SK-N-SH (cell line): ENCODE data around the gene PMEPA1.
A peak's percentile ranks its signal among the peaks of the same experiment; 100 is the strongest.

ENCODE experiments used
- CTCF ChIP-seq: fragments of 200-600 bp; sonication (generic); IDR thresholded peaks from 2 replicates; pipeline ENCODE4 v1.6.1; 2017; ENCODE audit warnings: antibody characterized with exemption, mild to moderate bottlenecking, moderate library complexity
- EP300 ChIP-seq, 2 experiments: IDR thresholded peaks; 2 replicates each; pipeline versions ENCODE4 v1.4.0 to v1.6.1; 2012; ENCODE audit warnings: borderline replicate concordance in 1 of 2, low read depth in 1 of 2, low read length in 1 of 2
- JUND ChIP-seq: IDR thresholded peaks from 2 replicates; pipeline ENCODE4 v1.4.0; 2012
- MXI1 ChIP-seq: IDR thresholded peaks from 2 replicates; pipeline ENCODE4 v1.6.1; 2012; ENCODE audit warnings: mild to moderate bottlenecking, low read depth, low read length, improper control_type of control experiment
- POLR2AphosphoS5 ChIP-seq: IDR thresholded peaks from 2 replicates; pipeline ENCODE4 v1.6.1; 2012; ENCODE audit warnings: low read depth, low read length
- RAD21 ChIP-seq: IDR thresholded peaks from 2 replicates; pipeline ENCODE4 v1.6.1; 2012; ENCODE audit warnings: mild to moderate bottlenecking, low read length
- RCOR1 ChIP-seq: fragments of 150-350 bp; IDR thresholded peaks from 2 replicates; pipeline ENCODE4 v1.6.1; 2017; ENCODE audit warnings: antibody characterized with exemption, low read length
- REST ChIP-seq: IDR thresholded peaks from 2 replicates; pipeline ENCODE4 v1.6.1; 2012; ENCODE audit warnings: mild to moderate bottlenecking, low read depth, low read length, moderate library complexity
- RXRA ChIP-seq: IDR thresholded peaks from 2 replicates; pipeline ENCODE4 v1.4.0; 2012; ENCODE audit warnings: low read depth, mild to moderate bottlenecking, borderline replicate concordance
- USF1 ChIP-seq: IDR thresholded peaks from 2 replicates; pipeline ENCODE4 v1.4.0; 2012; ENCODE audit warnings: low read depth, borderline replicate concordance
- USF2 ChIP-seq: fragments of 150-350 bp; IDR thresholded peaks from 2 replicates; pipeline ENCODE4 v1.6.1; 2017; ENCODE audit warnings: antibody characterized with exemption, low read length, low read depth, borderline replicate concordance
- YY1 ChIP-seq: IDR thresholded peaks from 2 replicates; pipeline ENCODE4 v1.4.0; 2012; ENCODE audit warnings: low read depth, mild to moderate bottlenecking

- TF ChIP-seq EP300 (IDR thresholded peaks at IDR 0.05; ENCODE audit: borderline replicate concordance in 1 of 2, low read depth in 1 of 2, low read length in 1 of 2): no peak
- TF ChIP-seq REST: no peak
- TF ChIP-seq RAD21: peak; percentile 92
- no peak for TF ChIP-seq POLR2AphosphoS5
- no peak for TF ChIP-seq RCOR1
- TF ChIP-seq CTCF: peak; percentile 93
- TF ChIP-seq YY1: no peak
- TF ChIP-seq JUND: no peak
- no peak for TF ChIP-seq RXRA
- no peak for TF ChIP-seq MXI1
- TF ChIP-seq USF2: no peak
- no peak for TF ChIP-seq USF1
Measured at GRCh38 chr20:57654363-57654997, 55.3 kb downstream of the PMEPA1 start.
